Hippocampal formation (tissue), 2 donors: ENCODE data around the gene ABCB7.
A peak's percentile ranks its signal among the peaks of the same experiment; 100 is the strongest.
"Not testable (repeated sequence)": the region's sequence is repeated elsewhere in the genome, so short reads cannot be mapped to it uniquely, and the experiment has no call there.

Experiments used
- DNase-seq, 2 donors: peaks; one replicate each; lab custom pipeline; 2025; lab: John Stamatoyannopoulos, UW

Gene ABCB7

DNA sequence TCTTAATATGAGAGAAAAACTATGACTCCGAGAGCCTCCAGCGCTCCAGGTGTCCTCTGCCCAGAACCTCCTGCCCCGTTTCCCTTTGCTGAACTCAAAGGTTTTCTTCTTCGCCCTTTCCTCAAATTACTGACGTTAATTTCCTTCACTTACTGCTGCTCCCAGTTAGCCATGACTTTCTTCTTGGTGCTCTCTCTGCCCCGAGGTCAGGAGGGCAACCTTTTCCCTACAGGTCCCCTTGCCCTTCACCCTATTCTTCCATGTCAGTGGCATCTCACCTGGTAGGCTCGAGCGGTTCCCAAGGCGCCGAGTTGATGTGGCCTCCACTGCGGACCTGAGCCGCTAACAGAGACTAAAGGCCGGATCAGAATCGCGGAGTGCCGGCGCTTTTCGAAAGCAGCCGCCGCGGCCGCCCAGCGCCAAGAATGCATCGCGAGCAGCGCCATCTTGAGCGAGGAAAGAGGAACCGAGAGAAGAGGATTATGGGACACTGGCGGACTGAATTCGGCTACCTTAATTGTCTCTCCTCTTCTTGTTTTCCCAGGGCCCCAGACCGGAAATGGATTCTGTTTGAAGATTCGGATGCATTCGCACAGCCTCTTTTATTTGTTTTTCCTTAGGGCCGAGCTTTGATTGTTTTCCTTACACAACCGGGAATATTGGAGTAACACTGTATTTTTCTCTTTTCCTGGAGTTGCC lies at the start of gene ABCB7:
Gene ABCB7 (minus strand): TSS at position 457 of the 699 bp plus-strand sequence. CDS start 11 bp downstream, at position 446.
- peak; percentile 59 to 62 for DNase-seq

DNA sequence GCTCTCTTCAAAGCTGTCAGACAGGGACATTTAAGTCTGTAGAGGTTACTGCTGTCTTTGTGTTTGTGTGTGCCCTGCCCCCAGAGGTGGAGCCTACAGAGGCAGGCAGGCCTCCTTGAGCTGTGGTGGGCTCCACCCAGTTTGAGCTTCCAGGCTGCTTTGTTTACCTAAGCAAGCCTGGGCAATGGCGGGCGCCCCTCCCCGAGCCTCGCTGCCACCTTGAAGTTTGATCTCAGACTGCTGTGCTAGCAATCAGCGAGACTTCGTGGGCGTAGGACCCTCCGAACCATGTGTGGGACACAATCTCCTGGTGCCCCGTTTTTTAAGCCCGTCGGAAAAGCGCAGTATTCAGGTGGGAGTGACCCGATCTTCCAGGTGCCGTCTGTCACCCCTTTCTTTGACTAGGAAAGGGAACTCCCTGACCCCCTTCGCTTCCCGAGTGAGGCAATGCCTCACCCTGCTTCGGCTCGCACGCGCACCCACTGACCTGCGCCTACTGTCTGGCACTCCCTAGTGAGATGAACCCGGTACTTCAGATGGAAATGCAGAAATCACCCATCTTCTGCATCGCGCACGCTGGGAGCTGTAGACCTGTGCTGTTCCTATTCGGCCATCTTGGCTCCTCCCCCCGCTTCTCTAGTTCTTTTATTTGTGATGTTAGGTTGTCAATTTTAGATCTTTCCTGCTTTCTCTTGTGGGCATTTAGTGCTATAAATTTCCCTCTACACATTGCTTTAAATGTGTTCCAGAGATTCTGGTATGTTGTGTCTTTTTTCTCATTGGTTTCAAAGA lies 32.5 kb upstream of the ABCB7 start:
- DNase-seq, result not testable (repeated sequence)

DNA sequence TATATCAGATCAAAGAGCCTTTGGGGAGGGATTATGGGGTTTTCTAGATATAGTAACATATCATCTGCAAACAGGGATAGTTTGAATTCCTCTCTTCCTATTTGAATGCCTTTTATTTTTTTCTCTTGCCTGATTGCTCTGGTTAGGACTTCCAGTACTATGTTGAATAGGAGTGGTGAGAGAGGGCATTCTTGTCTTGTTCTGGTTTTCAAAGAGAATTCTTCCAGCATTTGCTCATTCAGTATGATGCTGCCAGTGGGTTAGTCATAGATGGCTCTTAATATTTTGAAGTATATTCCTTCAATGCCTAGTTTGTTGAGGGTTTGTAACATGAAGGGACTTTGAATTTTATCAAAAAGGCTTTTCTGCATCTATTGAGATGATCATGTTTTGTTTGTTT lies 25.6 kb upstream of the ABCB7 start:
- DNase-seq, result no peak

DNA sequence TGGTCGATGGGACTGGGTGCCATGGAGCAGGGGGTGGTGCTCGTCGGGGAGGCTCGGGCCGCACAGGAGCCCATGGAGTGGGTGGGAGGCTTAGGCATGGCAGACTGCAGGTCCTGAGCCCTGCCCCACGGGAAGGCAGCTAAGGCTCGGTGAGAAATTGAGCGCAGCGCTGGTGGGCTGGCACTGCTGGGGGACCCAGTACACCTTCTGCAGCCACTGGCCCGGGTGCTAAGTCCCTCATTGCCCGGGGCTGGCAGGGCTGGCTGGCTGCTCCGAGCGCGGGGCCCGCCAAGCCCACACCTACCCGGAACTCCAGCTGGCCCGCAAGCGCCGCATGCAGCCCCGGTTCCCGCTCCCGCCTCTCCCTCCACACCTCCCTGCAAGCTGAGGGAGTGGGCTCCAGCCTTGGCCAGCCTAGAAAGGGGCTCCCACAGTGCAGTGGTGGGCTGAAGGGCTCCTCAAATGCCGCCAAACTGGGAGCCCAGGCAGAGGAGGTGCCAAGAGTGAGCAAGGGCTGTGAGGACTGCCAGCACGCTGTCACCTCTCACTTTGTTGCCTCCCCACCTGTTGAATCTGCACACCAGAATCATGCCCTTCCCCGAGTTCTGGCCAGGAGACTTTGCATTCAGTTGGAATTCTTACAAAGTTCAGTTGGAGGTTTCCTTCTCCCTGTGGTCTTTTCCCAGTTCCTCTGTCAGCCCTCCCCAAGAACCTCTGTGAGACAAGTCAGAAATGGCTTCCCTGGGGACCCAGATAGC lies 23.6 kb upstream of the ABCB7 start:
- not testable (repeated sequence) for DNase-seq

DNA sequence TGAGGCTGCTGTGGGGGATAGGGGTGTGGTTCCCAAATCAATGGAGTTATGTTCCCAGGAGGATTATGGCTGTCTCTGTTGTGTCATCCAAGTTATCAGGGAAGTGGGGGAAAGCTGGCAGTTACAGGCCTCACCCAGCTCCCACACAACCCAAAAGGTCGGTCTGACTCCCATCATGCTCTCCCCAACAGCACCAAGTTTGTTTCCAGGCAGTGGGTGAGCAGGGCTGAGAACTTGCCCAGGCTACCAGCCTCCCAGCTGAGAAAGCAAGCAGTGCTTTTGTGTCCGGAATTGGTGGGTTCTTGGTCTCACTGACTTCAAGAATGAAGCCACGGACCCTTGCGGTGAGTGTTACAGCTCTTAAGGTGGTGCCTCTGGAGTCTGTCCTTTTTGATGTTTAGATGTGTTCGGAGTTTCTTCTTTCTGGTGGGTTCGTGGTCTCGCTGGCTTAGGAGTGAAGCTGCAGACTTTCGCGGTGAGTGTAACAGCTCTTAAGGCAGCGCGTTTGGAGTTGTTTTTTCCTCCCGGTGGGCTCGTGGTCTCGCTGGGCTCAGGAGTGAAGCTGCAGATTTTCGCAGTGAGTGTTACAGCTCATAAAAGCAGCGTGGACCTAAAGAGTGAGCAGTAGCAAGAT lies 16.3 kb upstream of the ABCB7 start:
- not testable (repeated sequence) for DNase-seq

DNA sequence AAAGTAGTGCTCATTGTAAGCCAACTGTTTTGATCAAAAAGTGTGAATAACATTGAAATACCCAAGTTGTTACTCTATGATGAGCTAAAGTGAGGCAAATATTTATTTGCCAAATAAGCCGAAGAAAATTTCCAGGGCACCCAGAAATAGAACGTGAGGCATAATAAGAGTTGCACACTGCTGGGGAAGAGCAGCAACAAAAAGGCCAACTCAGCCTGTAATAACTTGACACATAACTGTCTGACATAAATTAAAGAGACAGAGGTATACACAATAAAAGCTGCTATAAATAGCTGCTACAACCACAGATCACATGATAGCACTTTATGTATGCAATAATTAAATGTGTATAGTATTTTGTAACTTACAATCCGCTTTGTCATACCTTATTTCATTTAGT lies 2.0 kb upstream of the ABCB7 start:
- DNase-seq, result no peak

DNA sequence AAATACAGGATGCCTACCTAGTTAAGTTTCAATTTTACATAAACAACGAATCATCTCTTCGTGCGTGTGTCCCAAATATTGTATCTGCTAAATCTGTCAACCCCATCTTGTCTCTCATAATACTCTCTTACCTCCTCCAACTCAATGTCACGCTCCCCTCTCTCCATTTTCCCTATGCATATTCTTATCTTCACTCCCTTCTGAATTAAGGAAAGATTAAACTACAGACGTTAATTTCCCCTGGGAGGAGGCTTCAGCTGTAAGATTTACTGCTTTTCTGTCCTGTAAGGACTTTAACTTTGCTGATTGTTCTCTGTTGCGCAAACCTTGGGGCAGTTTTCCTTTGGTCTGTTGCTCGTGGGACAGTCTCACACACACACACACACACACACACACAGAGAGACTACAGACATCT lies 455 bp upstream of the ABCB7 start:
- DNase-seq, result peak in 1 of 2 donors; percentile 0

DNA sequence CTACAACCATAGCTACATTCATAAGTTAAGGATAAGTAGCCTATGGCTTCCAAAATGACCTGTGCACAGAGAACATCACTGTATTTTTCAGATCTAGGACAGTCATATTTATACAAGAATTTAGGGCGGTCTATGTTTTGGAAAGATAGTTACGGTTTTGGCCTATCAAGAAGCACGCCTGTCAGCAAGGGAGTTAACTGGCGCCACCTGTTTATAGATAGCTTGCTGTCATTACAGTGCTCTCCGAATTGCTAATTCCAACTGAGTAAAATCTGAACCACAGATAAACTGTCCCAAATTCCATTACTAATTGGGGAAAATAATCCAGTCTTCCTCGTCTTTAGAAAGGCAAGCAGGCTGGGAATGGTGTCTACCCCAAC lies 646 bp downstream of the ABCB7 start:
- no peak for DNase-seq

DNA sequence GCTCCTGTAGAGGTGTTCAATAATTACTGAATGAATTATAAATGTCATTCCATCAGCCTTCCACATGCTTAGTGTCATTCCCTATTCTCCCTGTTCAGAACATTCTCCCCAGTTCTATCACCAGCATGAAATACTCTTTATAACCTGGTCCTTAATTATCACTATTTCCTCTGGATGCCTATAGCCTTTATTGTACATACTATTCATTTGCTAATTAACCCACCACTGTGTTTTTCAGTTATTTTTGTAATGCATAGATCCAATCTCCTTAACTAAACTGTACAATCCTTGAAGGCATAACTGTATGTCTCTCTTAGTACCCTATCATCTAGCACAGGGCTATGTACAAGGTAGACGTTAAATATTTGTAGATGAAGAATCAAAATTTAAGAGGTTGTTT lies 1.2 kb downstream of the ABCB7 start:
- DNase-seq, result no peak

DNA sequence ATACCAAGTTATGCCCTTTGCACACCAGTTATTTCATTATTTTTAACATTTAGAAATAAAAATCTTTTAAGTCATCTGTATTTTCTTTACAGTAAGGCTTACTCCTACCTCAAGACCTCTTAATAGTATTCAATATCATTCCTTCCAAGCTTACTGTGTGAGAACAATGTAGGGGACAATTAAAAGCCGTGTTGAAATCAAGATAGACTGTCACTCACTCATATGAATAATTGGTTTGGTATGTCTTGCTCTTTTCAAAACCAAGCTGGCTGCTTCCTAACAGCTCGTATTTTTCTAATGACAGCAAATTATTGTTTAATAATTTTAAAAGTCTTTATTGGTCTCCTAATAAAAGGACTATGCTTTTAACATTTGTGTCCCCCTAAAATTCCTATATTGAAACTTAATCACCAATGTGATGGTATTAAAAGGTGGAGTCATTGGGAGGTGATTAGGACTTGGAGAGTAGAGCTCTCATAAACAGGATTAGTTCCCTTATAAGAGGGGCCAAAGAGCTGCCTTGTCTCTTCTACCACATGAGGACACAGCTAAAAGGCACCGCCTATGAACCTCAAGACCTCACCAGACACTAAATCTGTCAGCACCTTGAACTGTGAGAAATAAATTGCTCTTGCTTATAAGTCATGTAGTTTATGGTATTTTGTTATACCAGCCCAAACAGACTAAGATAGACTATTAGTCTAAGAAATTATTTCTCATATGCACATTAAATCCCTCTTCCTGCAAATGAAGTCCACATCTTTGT lies 4.1 kb downstream of the ABCB7 start:
- no peak for DNase-seq

DNA sequence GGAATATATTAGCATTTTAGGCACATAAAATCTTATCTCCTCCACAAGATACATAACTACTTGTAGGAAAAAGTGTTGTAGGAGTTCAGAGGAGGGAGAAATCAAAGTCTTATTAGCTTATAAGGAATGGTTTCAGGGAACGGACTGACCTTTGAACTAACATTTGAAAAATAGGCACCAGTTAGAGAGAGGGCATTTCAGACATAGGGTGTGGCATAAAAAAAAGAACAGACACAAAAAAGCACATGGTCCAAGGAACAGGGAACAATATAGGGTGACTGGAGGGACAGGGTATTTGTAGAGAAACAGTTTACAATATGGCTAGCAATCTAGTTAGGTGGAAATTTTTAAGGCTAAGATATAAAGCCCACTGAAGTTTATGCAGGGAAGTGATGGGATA lies 6.4 kb downstream of the ABCB7 start:
- no peak for DNase-seq

DNA sequence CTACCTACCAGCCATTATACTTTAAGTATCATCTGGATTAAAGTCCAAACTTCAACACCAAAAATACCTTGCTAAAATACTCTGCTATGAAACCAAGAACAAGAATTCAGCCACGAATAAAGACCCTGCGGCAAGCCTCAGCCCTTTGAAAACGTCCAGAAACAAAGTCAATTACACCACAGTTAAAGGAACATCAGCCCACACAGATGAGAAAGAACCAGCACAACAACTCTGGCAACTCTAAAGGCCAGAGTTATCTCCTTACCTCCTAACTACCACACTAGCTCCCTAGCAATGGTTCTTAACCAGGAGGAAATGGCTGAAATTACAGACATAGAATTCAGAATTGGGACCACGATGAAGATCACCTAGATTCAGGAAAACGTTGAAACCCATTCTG lies 23.4 kb downstream of the ABCB7 start:
- DNase-seq, result no peak

DNA sequence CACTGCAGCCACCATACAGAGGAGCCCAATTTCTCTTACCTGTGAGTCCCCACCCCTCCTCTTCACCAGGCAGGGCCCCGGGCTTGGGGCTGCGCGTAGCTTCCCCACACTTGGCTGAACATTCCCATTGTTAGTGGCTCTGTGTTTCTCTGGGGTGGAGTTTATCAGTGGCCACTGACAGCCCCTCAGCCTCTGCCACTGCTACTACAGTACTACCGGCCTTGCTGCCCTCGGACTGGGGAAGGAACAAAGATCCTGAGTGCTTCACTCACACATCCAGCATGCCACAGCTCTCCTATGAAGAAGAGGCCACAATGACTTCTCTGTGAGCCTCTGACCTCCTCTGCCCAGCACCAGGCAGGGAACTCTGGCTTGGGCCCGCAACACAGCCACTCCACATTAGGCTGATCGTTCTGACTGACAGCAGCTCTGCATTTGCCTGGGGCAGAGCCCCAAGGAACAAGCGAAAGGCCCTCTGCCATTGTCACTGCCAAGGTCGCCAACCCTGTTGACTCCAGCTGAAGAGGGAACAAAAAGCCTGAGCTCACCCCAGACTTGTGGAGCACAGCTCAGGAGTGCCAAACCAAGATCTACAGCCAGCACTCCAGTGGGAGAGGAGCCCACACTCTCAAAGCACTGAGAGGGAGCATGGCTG lies 24.0 kb downstream of the ABCB7 start:
- peak in 1 of 2 donors; percentile 16 for DNase-seq

DNA sequence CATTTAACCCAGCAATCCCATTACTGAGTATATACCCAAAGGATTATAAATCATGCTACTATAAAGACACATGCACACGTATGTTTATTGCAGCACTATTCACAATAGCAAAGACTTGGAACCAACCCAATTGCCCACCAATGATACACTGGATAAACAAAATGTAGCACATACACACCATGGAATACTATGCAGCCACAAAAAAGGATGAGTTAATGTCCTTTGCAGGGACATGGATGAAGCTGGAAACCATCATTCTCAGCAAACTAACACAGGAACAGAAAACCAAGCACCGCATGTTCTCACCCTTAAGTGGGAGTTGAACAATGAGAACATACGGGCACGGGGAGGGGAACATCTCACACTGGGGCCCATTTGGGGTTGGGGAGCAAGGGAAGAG lies 27.0 kb downstream of the ABCB7 start:
- DNase-seq, result not testable (repeated sequence)

DNA sequence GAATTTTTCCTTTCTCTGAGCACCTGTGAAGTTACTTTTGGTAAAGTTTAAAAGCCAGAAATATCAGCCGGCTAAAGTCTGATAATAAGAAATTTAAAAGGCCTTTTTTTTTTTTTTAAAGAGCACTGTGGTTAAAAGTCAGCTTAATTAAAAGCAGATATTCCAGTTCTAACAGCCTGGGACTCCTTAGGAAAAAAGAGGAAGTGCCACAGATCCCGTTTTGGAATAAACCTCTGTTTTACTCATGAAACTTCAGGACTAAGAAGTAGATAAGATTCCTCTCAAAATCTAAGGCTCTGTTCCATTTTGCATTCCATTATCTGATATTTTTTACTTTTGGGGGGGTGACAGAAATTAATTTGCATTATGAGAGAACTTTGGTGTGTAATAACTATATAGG lies 37.8 kb downstream of the ABCB7 start:
- no peak for DNase-seq

DNA sequence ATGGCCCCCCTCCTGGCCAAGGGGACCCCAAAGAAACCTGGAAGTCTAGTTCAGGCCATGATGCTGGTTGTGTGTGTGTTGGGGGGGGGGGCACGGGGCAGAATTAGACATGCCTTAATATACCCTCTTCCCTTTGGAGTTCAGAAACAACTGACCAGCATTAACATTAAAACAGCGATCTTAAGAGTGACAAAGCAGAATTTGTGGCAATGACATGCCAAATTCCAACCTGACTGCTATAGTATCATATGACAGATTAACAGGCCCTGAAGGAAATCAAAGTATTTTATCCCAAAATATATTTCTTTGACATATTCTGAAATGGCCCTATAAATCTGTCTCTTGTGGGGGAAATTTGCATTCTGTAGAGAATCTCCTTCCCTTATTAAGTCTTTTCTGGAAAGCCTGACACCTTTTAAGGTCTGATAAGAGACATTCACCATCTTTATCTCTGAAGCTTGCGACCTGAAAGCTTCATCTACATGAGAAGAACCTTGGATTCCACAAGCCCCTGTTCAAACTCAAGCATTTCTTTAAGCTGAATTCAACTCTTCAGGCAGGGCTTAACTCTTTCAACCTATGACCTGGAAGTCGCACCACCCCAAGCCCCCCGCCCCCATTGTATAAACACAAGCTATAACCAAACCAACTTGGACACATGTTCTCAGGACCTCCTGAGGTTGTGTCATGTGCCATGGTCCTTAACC lies 40.2 kb downstream of the ABCB7 start:
- no peak for DNase-seq

DNA sequence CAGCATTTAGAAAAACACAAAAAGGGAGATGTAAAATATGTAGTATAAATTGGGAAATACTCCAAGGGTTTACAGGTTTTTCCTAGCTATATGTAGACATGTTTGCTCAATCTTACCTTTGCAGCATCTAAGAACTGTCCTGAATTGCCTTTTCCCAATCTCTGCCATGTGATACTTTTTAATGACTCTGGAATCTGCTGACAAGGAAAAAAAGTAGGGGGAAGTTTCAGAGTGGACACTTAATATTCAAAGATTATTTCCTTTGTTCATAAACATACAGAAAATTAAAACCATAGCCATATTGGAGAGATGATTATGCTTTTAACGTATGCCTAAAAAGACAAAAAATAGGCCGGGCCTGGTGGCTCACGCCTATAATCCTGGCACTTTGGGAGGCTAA lies 41.4 kb downstream of the ABCB7 start:
- no peak for DNase-seq

DNA sequence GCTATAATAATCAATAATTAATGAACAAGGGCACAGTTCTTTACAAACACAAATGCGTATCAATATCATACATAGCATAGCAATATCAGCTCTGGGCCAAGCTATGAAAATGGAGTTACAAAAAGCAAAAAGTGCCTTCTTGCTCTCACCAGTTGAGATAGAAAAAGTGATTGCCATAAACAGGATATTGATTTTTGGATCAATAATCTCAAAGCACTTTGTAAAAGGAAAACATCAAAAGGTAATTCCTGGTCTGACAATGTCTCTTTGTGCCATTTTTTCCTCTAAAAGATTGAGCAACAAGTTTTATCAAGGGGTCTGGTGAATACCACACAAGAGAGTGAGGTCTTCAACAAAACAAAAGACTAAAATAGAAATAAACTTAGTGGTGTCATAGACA lies 42.4 kb downstream of the ABCB7 start:
- no peak for DNase-seq

DNA sequence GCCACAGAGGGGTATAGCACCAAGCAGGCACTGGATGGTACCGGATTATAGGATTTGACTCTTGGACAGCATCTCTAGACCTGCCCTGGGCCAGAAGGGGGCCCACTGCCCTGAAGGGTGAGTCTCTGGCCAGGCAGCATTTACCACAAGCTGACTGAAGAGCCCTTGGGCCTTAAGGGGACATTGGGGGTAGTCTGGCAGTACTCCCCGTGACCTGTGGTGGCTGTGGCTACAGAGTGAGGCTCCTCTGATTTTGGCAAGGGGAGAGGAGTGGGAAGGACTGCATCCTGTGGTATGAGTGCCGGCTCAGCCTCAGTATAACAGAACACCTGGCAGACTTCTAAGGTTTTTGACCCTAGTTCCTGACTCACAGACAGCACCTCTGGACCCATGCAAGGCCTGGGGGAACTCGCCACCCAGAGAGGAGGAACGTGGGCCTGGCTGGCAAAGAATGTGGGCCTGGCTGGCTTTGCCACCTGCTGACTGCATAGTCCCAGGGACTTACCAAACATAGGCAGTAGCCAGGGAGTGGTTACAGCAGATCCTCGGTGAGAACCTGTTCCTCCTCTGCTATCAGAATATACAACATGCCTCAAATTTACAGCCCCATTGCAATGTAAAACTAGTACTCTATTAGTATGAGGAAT lies 48.1 kb downstream of the ABCB7 start:
- DNase-seq, result no peak

DNA sequence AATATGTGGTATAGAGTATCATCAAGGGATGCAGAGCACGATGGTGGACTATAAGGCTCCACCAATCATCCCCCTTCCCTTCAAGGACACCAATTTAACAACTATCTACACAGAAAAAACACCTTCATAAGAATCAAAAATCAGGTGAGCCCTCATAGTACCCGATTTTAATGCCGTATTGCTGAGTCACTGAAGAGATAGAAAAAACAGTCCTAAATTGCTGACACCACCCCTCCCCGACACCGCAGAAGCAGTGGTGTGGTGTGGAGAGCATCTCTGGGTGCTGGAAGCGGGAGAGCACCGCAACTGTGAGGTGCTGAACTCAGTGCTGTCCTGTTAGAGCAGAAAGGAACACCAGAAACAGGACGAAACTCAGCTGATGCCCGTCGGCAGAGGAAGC lies 49.3 kb downstream of the ABCB7 start:
- no peak for DNase-seq
